SK-N-SH (cell line): Measurements from ENCODE around the gene ADM. TPM values are rescaled to one million over a fixed set of nuclear protein-coding genes. Genes with fewer than 3 reads are reported as not detected.

ENCODE experiments used
- CTCF ChIA-PET: fragments of 300-600, 350-600 bp; formaldehyde crosslinking; extraction: SDS; loops from one replicate; lab custom pipeline; 2021; lab: Yijun Ruan, JAX
- POLR2A ChIA-PET: fragments of 350-600 bp; sonication (Branson Sonifier 250); formaldehyde crosslinking; extraction: SDS; loops from one replicate; lab custom pipeline; 2020; ENCODE audit warnings: antibody characterized with exemption, inconsistent platforms; lab: Yijun Ruan, JAX
- DNase-seq: peaks from one replicate; pipeline ENCODE4 v3.0.0; 2012
- H2AFZ ChIP-seq: fragments of 200-600 bp; sonication (generic); 2 replicates; pipeline ENCODE4 v1.8.1; 2016; ENCODE audit warnings: antibody characterized with exemption, mild to moderate bottlenecking, low read depth
- H3F3A ChIP-seq: fragments of 200-600 bp; sonication (generic); replicated peaks from 2 replicates; pipeline ENCODE3; 2016; ENCODE audit warnings: antibody characterized with exemption, mild to moderate bottlenecking; ENCODE audit not compliant: insufficient read depth
- H3K27ac ChIP-seq, 2 experiments: fragments of 200-500 bp in 1 of 2; fragments of 200-600 bp in 1 of 2; sonication (Bioruptor generic) in 1 of 2; sonication (generic), shearing (Covaris generic) in 1 of 2; 2 replicates each; pipeline versions ENCODE4 v1.5.1 to v1.6.1; 2014 to 2016; ENCODE audit warnings: low read depth in 2 of 2, inconsistent platforms in 1 of 2, low read length in 1 of 2, mild to moderate bottlenecking in 1 of 2, mixed read lengths in 1 of 2
- H3K27me3 ChIP-seq: fragments of 200-600 bp; sonication (generic), shearing (Covaris generic); 2 replicates; pipeline ENCODE4 v1.6.1; 2016; ENCODE audit warnings: mixed run types; ENCODE audit not compliant: insufficient read depth
- H3K36me3 ChIP-seq, 2 experiments: fragments of 200-500 bp in 1 of 2; fragments of 200-600 bp in 1 of 2; sonication (Bioruptor generic) in 1 of 2; sonication (generic) in 1 of 2; replicated peaks in 1 of 2; 2 replicates each; pipeline versions ENCODE3 to v1.5.1; 2014 to 2016; ENCODE audit warnings: low read length in 1 of 2, mild to moderate bottlenecking in 1 of 2; ENCODE audit not compliant: insufficient read depth in 2 of 2, control insufficient read depth in 1 of 2
- H3K4me1 ChIP-seq, 2 experiments: fragments of 200-500 bp in 1 of 2; fragments of 200-600 bp in 1 of 2; sonication (Bioruptor generic) in 1 of 2; sonication (generic), shearing (Covaris generic) in 1 of 2; 2 replicates each; pipeline versions ENCODE4 v1.5.1 to v1.6.1; 2014 to 2016; ENCODE audit warnings: low read depth in 1 of 2, low read length in 1 of 2, mixed run types in 1 of 2; ENCODE audit not compliant: insufficient read depth in 2 of 2, control insufficient read depth in 1 of 2
- H3K4me2 ChIP-seq: fragments of 200-600 bp; sonication (generic), shearing (Covaris generic); 2 replicates; pipeline ENCODE4 v1.6.1; 2017; ENCODE audit warnings: mixed run types
- H3K4me3 ChIP-seq, 2 experiments: fragments of 200-500 bp in 1 of 2; fragments of 200-600 bp in 1 of 2; sonication (Bioruptor generic) in 1 of 2; sonication (generic), shearing (Covaris generic) in 1 of 2; 2 replicates each; pipeline versions ENCODE4 v1.5.1 to v1.8.1; 2014 to 2016; ENCODE audit warnings: low read depth in 2 of 2, inconsistent platforms in 1 of 2, low read length in 1 of 2, mild to moderate bottlenecking in 1 of 2, mixed read lengths in 1 of 2, moderate library complexity in 1 of 2
- H3K79me2 ChIP-seq: fragments of 200-600 bp; sonication (generic); 2 replicates; pipeline ENCODE4 v1.8.1; 2017; ENCODE audit warnings: mild to moderate bottlenecking; ENCODE audit not compliant: insufficient read depth
- H3K9ac ChIP-seq: fragments of 200-600 bp; sonication (generic); 2 replicates; pipeline ENCODE4 v1.6.1; 2017; ENCODE audit warnings: mixed run types
- H3K9me2 ChIP-seq: fragments of 200-600 bp; sonication (generic); 2 replicates; pipeline ENCODE4 v1.6.1; 2017; ENCODE audit warnings: mixed run types
- H3K9me3 ChIP-seq: fragments of 200-600 bp; sonication (generic); 2 replicates; pipeline ENCODE4 v1.6.1; 2017; ENCODE audit warnings: mixed run types, mild to moderate bottlenecking, moderate library complexity
- H4K20me1 ChIP-seq: fragments of 200-600 bp; sonication (generic); 2 replicates; pipeline ENCODE4 v1.6.1; 2017; ENCODE audit warnings: mild to moderate bottlenecking, mixed run types; ENCODE audit not compliant: insufficient read depth
- CHD2 ChIP-seq: fragments of 150-350 bp; IDR thresholded peaks from 2 replicates; pipeline ENCODE4 v1.6.1; 2018; ENCODE audit warnings: low read length; ENCODE audit not compliant: partially characterized antibody
- ELF1 ChIP-seq: IDR thresholded peaks from 2 replicates; pipeline ENCODE4 v1.4.0; 2012
- JUND ChIP-seq: IDR thresholded peaks from 2 replicates; pipeline ENCODE4 v1.4.0; 2012
- POLR2AphosphoS5 ChIP-seq: IDR thresholded peaks from 2 replicates; pipeline ENCODE4 v1.6.1; 2012; ENCODE audit warnings: low read depth, low read length
- TAF1 ChIP-seq: IDR thresholded peaks from 2 replicates; pipeline ENCODE4 v1.6.1; 2012; ENCODE audit warnings: low read depth, mild to moderate bottlenecking, low read length, moderate library complexity, borderline replicate concordance
- TCF12 ChIP-seq: IDR thresholded peaks from 2 replicates; pipeline ENCODE4 v1.4.0; 2012
- WGBS: methylation state at CpG from one replicate; pipeline ENCODE4 v1.1.6; 2017; ENCODE audit warnings: low lambda C conversion rate; 5-methylcytosine and 5-hydroxymethylcytosine counted together
- polyA plus RNA-seq, 3 experiments: library from polyadenylated mRNA; depleted of rRNA; stranded (reverse); fragments of >200 nt; gene quantifications; 2 replicates each; pipeline ENCODE4 v1.2.3, GENCODE V29; 2012
- TF ChIP-seq, protein P1 (sequence below): fragments of 150-350 bp; IDR thresholded peaks from 2 replicates; pipeline ENCODE4 v1.6.1; 2016; ENCODE audit warnings: mild to moderate bottlenecking, low read depth, low read length
- TF ChIP-seq, protein P2 (sequence below): IDR thresholded peaks from 2 replicates; pipeline ENCODE4 v1.4.0; 2012; ENCODE audit warnings: low read depth

ADM gene
- polyA plus RNA-seq, 1 of the 3 experiments (the other 2 are of a cell fraction): 50.6 TPM

DNA sequence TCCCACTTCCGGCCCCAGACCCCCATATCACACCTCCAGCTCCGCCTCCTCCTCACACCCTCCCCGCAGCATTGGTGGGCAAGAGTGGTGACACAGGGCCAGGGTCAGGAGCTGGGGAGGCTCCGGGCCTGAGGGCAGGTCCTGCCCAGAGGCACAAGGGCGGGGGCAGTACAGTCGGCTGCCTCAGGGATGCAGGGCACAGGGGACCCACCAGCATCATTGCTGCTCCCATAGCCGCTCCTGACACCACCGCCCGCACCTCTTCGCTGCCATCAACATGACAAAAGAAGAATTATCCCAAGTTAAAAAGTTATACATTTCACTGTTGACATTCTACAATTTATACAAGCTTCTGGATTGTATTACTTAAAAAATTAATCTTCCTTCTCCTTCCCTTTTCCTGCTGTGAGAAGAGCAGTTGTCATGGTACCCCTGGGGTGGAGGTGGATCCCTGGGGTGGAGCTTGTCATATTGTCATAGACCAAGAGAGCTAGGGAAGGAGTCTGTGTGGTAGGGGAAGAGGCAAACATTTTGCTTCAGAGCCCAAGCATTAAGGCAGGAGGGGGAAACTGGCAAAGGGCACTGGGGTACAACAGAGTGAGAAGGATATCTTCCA is 15.0 kb upstream of the ADM start:
- Histone ChIP-seq H3K27ac (no peak overlapping the region), H3F3A (peaks cover 5% of the 10 kb centered on the region), H4K20me1 (peaks cover 46% of the 10 kb centered on the region), H3K4me3 (no peak overlapping the region), H3K4me1 (peaks cover 10 to 16% of the 10 kb centered on the region in 2 experiments), H3K27me3 (no peaks in the 10 kb centered on the region), H3K79me2 (peaks cover 92% of the 10 kb centered on the region), H2AFZ (no peak overlapping the region), H3K36me3 (peaks cover 0 to 3% of the 10 kb centered on the region in 2 experiments), H3K9me3 (no peaks in the 10 kb centered on the region), H3K9me2 (no peaks in the 10 kb centered on the region), H3K9ac (no peak overlapping the region), H3K4me2 (no peak overlapping the region)
- ChIA-PET POLR2A (interaction anchor here (1.2 kb wide), 1 partner anchor 14 kb away, joined by 3 read pairs; the partner anchor contains the start of gene ADM), CTCF (interaction anchor here (1.3 kb wide), 1 partner anchor 15 kb away, joined by 4 read pairs; the partner anchor contains the start of gene ADM)
- no peak for DNase-seq
- TF ChIP-seq, protein P1, sequence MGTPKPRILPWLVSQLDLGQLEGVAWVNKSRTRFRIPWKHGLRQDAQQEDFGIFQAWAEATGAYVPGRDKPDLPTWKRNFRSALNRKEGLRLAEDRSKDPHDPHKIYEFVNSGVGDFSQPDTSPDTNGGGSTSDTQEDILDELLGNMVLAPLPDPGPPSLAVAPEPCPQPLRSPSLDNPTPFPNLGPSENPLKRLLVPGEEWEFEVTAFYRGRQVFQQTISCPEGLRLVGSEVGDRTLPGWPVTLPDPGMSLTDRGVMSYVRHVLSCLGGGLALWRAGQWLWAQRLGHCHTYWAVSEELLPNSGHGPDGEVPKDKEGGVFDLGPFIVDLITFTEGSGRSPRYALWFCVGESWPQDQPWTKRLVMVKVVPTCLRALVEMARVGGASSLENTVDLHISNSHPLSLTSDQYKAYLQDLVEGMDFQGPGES: no peak
- TF ChIP-seq POLR2AphosphoS5: no peak
- TF ChIP-seq TAF1: no peak
- TF ChIP-seq TCF12: no peak
- TF ChIP-seq ELF1: no peak
- TF ChIP-seq, protein P2, sequence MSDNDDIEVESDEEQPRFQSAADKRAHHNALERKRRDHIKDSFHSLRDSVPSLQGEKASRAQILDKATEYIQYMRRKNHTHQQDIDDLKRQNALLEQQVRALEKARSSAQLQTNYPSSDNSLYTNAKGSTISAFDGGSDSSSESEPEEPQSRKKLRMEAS: no peak
- WGBS: 99% methylated on average over 7 of the region's 10 CpGs

DNA sequence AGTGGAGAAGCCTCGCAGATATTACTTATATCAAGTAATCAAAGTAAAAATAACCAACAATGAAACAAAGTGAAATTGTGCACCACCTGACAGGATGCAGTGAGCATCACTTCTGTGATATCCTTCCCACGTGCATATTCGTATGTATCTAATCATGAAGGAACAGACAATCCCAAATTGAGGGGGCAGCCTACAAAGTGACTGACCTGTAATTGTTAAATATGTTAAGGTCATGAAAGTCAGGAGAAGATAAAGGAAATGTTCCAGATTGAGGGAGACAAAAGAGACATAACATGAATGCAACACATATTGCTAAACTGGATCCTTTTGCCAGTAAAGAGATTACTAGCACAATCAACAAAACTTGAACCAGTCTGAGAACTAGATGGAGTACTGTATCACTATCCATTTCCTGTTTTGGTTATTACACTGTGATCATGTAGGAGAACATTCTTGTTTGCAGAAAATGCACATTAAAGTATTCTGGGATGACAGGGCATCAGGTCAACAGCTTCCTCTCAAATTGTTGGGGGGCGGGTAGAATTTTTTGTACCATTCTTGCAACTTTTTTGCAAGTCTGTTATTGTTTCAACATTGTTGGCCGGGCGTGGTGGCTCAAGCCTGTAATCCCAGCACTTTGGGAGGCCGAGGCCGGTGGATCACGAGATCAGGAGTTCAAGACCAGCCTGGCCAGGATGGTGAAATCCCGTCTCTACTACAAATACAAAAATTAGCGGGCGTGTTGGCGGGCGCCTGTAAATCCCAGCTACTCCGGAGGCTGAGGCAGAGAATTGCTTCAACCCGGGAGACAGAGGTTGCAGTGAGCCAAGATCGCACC is 12.9 kb upstream of the ADM start:
- H3K79me2 ChIP-seq: peaks cover 71% of the 10 kb centered on the region
- no peaks in the 10 kb centered on the region for H3K9me2 ChIP-seq
- H3F3A ChIP-seq: peaks cover 5% of the 10 kb centered on the region
- WGBS: 93% methylated on average over 17 of the region's 17 CpGs
- peaks cover 0 to 3% of the 10 kb centered on the region in 2 experiments for H3K36me3 ChIP-seq
- peak overlapping the region; percentile 98 for H3K4me2 ChIP-seq
- no peak overlapping the region for H2AFZ ChIP-seq
- TF ChIP-seq ELF1: 0 out of 2 replicates have a peak, but pooled peaks have one; percentile 10
- TF ChIP-seq CHD2: no peak
- no peak for TF ChIP-seq JUND
- ChIA-PET POLR2A (interaction anchor here (0.6 to 1.3 kb wide), 2 partner anchors 11 to 13 kb away, joined by 3 to 8 read pairs; partner anchors contain the start of gene ADM), CTCF (interaction anchor here (1.6 kb wide), 1 partner anchor 15 kb away, joined by 5 read pairs; no protein-coding TSS in a partner anchor)
- H4K20me1 ChIP-seq: peaks cover 32% of the 10 kb centered on the region
- DNase-seq: no peak
- H3K9ac ChIP-seq: no peak overlapping the region
- no peaks in the 10 kb centered on the region for H3K9me3 ChIP-seq
- peak overlapping the region in 1 of 2 experiments; percentile 92; a peak in 2 of 4 replicates for H3K4me3 ChIP-seq
- peaks cover 10 to 20% of the 10 kb centered on the region in 2 experiments for H3K4me1 ChIP-seq
- H3K27me3 ChIP-seq: no peaks in the 10 kb centered on the region
- H3K27ac ChIP-seq: peak overlapping the region in 1 of 2 experiments; percentile 82; a peak in 1 of 4 replicates
